CD4-positive, alpha-beta T cell treated with Interleukin-17A for 1 hour (primary cell): ENCODE measurements around the gene INHBC.
"Not testable (repeated sequence)": the region's sequence is repeated elsewhere in the genome, so short reads cannot be mapped to it uniquely, and the experiment has no call there.

ENCODE experiments used
- DNase-seq: peaks from one replicate; pipeline ENCODE4 v3.0.0-alpha.2; 2020

Gene INHBC

GRCh38 chr12:57430112-57430930 is 4.3 kb upstream of the INHBC start:
- peak; percentile 55 for DNase-seq

GRCh38 chr12:57430931-57431566 is 3.5 kb upstream of the INHBC start, which contains the start of gene R3HDM2:
Gene R3HDM2 (minus strand): TSS chr12:57431043. CDS start chr12:57310428, 120,615 bp downstream.
- peak; percentile 96 for DNase-seq

GRCh38 chr12:57431654-57432188 is 2.9 kb upstream of the INHBC start:
- DNase-seq = no peak

GRCh38 chr12:57433370-57433769 is 1.2 kb upstream of the INHBC start:
- DNase-seq = no peak

- DNase-seq = no peak
Measured at GRCh38 chr12:57435293-57435692, 709 bp downstream of the INHBC start.

- DNase-seq = no peak
Measured at GRCh38 chr12:57438400-57438799, 3.8 kb downstream of the INHBC start.

GRCh38 chr12:57439762-57440266 is 5.2 kb downstream of the INHBC start:
- DNase-seq = no peak

- DNase-seq = not testable (repeated sequence)
Measured at GRCh38 chr12:57441393-57441792, 6.8 kb downstream of the INHBC start.

GRCh38 chr12:57441846-57442427 is 7.4 kb downstream of the INHBC start:
- no peak for DNase-seq

- DNase-seq = not testable (repeated sequence)
Measured at GRCh38 chr12:57444337-57444736, 9.8 kb downstream of the INHBC start.

- no peak for DNase-seq
Measured at GRCh38 chr12:57444744-57445143, 10.2 kb downstream of the INHBC start.

GRCh38 chr12:57446292-57446960 is 11.8 kb downstream of the INHBC start:
- no peak for DNase-seq

GRCh38 chr12:57448669-57449068 is 14.1 kb downstream of the INHBC start:
- DNase-seq = no peak

GRCh38 chr12:57449375-57449774 is 14.8 kb downstream of the INHBC start:
- DNase-seq = no peak

GRCh38 chr12:57450057-57450456 is 15.5 kb downstream of the INHBC start:
- DNase-seq = no peak

GRCh38 chr12:57451233-57451778 is 16.7 kb downstream of the INHBC start:
- DNase-seq = no peak

GRCh38 chr12:57452181-57452936 is 17.8 kb downstream of the INHBC start:
- DNase-seq = no peak

GRCh38 chr12:57452937-57453509 is 18.4 kb downstream of the INHBC start:
- DNase-seq = no peak

GRCh38 chr12:57454213-57454565 is 19.6 kb downstream of the INHBC start:
- DNase-seq = no peak

GRCh38 chr12:57454566-57455373 is 20.2 kb downstream of the INHBC start, which contains the start of gene INHBE:
Gene INHBE (plus strand): TSS chr12:57455307. CDS start chr12:57455537, 230 bp downstream.
- no peak for DNase-seq
